NCI-H146 (cell line): Measurements from ENCODE around the gene DTNB.

ENCODE experiments used
- DNase-seq: peaks from one replicate; lab custom pipeline; 2025; lab: John Stamatoyannopoulos, UW

Gene DTNB

DNA sequence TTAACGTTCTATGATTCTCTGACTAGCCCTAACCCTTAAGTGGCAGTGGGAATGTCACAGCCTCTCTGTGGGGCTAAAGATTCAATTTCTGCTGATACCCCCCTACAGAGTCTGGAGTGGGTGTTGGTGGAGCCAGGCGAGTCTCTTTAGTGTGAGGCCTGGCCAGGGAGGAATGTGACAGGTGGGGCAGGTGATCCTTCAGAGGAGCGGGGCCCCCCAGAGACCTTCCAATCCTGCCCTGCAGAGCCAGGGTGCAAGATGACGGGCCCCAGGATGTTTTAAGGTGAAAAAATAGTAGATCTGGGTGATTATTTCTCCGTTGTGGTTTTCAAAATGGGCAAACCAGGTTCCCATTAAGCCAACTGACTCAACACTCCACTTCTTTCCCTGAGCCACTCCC lies 303.5 kb downstream of the DTNB start:
- DNase-seq: no peak

- no peak for DNase-seq
Observed at GRCh38 chr2:25369439-25369838, 303.9 kb downstream of the DTNB start.

DNA sequence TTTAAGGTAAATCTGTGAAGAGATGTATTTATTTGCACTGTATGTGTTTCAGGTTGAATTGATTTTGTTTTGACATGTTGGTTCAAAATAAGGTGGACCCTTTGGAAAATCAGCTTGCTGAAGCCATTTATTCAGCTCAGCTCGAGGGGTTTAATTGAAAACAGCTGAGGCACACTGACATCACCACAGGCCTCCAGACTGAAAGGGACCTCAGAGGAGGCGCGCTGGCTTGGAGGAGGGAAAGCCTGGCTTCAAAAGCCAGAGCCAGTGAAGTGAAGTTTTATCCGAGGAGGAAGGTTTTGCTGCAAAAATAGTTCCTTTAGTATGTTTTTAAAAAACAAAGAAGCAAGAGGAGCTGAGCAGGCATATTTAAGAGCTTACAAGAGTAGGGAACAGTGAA lies 304.7 kb downstream of the DTNB start:
- no peak for DNase-seq

DNA sequence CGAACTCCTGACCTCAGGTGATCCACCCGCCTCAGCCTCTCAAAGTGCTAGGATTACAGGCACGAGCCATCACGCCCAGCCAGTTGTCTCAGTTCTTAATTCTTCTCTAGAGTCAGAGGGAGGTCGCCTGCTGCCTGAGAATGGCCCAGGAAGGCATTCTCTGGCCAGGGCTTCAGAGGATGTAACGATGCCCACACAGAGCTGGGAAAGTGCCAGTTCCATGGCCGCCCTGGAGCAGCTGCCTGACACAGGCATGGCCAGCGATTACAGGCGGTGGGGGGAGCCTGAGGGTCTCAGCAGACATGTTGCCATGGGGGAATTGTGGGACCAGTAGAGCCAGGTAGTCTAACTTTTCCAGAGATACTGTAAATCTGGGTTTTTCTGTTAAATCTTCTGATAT lies 306.1 kb downstream of the DTNB start:
- no peak for DNase-seq

- no peak for DNase-seq
Observed at GRCh38 chr2:25366629-25367028, 306.7 kb downstream of the DTNB start.

DNA sequence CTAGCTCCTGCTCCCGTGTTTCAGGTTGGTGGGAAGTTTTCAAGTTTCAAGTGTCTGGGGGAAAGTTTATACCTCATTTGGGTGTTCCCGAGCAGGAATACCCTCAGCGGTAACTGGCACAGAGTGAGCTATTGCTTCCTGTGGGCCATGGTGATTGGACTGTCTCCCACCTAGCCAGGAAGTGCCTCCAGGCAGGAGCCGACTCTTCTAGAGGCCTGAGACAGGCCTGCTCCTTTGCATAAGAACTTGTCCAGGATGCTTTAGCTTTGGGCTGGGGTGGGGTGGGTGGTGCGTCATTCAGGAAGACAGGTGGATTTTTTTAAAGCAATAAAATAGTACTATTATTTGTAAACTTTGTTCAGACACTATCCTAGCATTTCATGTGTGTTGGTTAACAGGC lies 308.1 kb downstream of the DTNB start:
- DNase-seq: no peak

- no peak for DNase-seq
Observed at GRCh38 chr2:25363733-25364132, 309.6 kb downstream of the DTNB start.

DNA sequence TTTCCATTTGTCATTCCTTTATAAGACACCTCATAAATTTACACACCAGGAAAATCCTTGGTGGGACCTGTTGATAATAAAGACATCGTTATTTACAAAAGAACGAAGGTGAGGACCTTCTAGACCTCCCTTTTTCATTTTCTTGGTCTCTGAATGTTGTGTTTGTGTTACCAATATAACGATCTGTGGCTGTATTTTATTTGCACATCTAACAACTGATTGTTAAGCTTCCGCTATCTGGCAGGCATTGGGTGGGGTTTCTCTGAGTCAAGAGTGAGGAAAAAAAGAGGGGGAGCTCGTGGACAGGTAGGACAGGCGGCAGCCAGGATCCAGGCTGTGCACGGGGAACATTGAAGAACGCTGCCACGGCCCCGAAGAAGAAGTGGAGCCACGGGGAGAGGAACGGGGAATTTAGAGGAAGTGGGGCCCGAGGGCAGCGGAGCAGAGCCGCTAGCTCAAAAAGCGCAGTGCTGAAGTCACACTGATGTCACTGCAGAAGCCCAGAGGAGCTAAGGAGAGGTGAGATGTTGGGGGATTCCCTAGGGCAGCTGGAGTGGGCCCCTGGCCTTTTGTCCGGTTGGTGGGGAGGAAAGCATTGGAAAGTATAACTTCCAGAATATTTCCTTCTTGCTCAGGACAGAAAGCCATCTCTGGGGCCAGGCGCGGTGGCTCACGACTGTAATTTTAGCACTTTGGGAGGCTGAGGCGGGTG lies 310.8 kb downstream of the DTNB start:
- DNase-seq: peak; percentile 37

GRCh38 chr2:25362049-25362433 lies 311.3 kb downstream of the DTNB start:
- DNase-seq: peak; percentile 93

GRCh38 chr2:25361261-25362048 lies 311.9 kb downstream of the DTNB start:
- DNase-seq: no peak

DNA sequence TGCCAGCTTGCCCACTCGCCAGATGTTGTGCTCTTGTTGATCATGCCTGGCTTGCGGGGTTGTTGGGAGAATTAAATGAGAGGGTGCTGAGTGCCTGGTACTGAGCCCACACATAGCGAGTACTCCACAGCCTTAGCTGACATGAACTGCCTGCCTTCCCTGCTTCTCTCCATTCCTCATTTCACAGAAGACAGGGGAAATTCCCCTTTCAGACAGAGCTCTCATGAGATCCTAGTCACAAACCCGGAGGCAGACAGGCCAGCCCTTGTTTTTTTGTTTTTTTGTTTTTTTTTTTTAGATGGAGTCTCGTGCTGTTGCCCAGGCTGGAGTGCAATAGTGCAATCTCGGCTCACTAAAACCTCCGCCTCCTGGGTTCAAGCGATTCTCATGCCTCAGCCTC lies 314.5 kb downstream of the DTNB start:
- DNase-seq: no peak

DNA sequence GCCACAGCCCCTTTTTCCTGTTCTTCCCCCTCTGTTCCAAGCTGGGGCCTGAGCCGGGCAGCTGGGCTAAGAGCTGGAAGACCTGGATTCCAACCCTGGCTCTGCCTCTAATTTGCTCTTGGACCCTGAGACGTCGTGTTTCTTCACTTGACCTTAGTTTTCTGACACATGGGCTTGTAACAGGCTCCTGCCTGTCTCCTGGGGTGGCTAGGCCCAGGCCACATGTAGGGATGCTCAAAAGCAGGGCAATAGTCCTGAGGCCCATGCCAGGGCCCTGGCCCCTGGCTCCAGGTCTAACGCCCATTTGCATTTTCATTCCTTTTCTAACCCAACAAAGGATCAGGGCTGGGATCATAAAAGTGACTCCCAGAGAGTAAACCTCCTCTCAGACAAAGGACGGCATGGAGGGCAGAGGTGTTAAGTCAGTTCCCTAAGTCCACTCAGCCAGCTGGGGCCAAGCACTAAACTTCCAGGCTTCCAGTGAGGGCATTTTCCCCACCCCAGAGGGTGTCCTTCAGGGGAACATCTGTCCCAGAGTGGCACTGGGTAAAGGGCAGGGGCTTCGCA lies 315.0 kb downstream of the DTNB start:
- no peak for DNase-seq

- DNase-seq: no peak
Observed at GRCh38 chr2:25356088-25356487, 317.3 kb downstream of the DTNB start.

- no peak for DNase-seq
Observed at GRCh38 chr2:25355270-25355669, 318.1 kb downstream of the DTNB start.

DNA sequence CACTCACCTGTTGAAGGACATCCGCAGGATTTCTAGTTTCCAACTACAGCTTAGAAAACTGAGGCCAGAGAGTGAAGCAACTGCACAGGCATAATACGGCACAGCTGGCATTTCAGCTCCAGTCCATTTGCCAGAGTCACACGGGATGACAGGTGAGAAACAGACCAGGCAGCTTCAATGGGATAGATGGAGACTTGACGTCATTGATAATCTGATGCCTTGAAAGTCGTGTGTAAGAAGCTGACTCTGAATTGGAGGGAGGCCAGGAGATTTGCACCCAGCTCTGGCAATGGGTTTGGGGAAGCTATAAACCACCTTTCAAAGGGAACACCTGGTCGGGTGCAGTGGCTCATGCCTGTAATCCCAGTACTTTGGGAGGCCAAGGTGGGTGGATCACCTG lies 319.3 kb downstream of the DTNB start:
- DNase-seq: no peak

GRCh38 chr2:25349397-25349796 lies 324.0 kb downstream of the DTNB start:
- DNase-seq: no peak

DNA sequence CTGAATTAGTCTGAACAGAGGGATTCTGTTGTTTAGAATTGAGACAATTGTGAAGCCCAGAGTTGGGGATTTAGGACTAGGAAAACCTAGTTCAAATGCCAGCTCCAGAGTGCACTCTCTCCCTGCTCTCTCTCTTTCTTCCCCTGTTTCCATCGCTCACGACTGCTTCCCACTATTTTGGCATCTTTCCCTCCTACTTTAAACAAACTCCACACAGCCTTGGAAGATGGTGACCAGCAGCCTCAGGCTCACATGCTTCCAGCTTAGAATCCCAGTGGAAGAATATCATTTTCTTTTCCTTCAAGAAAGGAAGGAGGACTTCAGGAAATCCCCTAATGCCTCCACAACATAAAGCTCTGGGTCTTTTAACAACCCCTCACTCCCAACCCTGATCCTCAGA lies 325.5 kb downstream of the DTNB start:
- DNase-seq: no peak

- no peak for DNase-seq
Observed at GRCh38 chr2:25347205-25347815, 326.1 kb downstream of the DTNB start.

- no peak for DNase-seq
Observed at GRCh38 chr2:25343187-25343825, 330.1 kb downstream of the DTNB start.

DNA sequence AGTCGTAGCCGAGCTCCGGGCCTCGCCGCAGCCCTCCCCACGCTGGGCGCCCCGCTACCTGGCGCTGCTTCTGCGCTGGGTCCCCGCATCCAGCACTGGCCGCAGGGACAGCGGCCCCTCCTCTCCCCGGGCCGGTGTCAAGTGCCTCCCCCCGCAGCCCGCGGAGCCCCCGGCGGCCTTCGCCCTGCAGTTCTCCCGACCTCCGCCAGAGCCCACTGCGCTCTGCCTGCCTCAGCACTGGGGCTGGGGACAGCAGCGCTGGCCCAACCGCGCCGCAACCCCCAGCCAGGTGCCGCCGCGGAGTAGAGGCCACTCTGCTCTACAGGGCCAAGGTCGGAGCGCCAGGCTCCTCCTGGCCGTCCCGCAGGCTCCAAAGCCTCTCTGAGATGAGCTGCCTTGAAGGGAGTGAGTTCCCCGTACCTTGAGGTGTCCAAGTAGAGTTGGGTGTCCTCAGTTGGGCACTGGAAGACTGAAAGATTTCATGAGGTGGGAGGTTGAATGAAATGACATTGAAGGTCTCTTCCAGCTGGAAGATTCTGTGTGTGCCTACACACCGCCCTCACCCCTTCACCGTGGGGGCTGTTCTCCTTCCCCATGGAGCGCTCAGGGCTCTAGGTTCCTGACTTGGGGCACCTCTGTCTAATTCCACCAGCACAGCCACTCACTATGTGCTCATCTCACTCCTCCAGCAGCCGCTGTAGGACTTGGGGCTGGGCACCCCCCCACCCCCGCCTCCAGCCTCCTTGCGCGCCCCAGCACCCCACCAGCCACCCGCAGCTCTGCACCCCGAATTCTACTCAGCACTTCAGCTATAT lies 330.8 kb downstream of the DTNB start:
- peak; percentile 86 for DNase-seq

- peak; percentile 80 for DNase-seq
Observed at GRCh38 chr2:25341753-25342371, 331.5 kb downstream of the DTNB start, which contains the start of gene DNMT3A. Gene DNMT3A (minus strand): TSS chr2:25341925. CDS start chr2:25313984, 27,941 bp downstream.
